CD4-positive, alpha-beta T cell treated with Interleukin-17A for 4 hours (primary cell): Measurements from ENCODE around the gene N4BP2.

Source experiments
- DNase-seq: peaks from one replicate; pipeline ENCODE4 v3.0.0-alpha.2; 2020; ENCODE audit warnings: mixed read lengths

The N4BP2 gene

GRCh38 chr4:40160258-40160657 lies 103.6 kb downstream of the N4BP2 start:
- no peak for DNase-seq

DNA sequence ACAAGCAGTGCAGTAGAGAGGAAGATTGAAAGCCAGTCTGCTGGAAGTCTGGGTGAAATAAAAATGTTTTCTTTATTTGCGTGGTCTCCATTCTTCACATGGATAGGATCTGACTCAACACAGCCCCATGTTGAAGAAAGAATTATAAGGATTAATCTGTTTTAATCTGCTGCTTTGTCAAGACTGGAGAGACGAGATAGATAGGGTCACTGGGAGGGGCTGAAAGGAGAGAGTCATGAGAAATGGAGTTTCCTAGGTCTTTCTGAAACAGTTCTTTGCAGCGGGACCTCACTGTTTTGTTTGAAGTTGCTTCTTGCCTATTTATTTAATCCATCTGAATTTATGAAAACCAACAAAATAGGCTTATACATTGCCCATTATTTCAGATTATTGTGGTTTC lies 107.8 kb downstream of the N4BP2 start:
- DNase-seq, result no peak

GRCh38 chr4:40165916-40166315 lies 109.3 kb downstream of the N4BP2 start:
- no peak for DNase-seq

DNA sequence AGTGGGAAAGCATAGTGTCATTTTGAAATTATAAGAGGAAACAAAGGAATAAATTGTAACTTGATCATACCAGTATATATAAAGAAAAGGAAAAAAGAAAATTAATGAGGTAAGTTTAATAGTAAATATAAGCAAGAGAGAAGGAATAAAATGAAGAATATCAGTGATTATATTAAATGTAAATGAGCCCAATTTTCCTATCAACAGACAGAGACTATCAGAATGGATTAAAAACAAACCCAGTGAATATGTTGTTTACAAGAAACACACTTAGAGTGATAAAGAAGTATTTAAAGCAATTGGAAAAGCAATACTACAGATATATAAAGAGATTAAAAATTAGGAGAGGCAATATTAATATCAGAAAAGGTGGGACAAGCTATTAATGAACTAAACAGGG lies 111.4 kb downstream of the N4BP2 start:
- DNase-seq, result no peak

DNA sequence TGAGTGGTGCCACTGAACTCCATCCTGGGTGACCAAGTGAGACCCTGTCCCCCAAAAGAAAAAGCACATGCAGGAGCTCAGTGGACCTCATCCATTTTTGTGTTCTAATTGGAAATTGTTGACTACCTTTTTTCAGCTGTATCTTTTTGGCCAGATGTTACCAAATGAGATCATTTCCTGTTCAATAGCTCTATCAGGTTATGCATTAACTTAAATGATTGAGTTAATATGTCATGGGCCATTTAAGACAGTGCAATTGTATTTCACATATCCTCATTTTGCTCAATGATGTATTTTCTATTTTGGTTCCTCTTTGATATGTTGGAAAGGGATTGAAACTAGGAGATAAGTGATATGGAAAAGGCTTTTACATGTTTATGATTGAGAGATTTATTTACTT lies 113.9 kb downstream of the N4BP2 start:
- no peak for DNase-seq

DNA sequence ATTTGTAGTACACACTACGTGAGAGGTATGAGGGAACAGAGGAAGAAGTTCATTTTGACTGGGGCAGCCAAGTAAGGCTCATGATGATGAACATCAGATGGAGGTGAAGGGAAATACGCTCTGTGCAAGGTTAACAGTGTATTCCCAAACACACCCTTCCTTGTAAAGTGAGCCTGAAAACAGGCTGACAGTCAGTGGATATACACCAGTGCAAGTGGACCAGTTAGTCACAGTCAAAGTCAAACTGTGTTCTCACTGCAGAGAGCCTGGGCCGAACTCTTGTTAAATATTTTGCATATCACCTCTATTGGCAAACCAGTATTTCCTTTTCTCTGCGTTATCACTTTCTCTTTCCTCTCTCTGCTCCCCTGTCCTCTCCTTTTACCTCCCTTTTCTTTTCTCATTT lies 116.8 kb downstream of the N4BP2 start:
- DNase-seq, result peak; percentile 25

- no peak for DNase-seq
Observed at GRCh38 chr4:40176602-40177001, 120.0 kb downstream of the N4BP2 start.

GRCh38 chr4:40177591-40177990 lies 120.9 kb downstream of the N4BP2 start:
- no peak for DNase-seq

DNA sequence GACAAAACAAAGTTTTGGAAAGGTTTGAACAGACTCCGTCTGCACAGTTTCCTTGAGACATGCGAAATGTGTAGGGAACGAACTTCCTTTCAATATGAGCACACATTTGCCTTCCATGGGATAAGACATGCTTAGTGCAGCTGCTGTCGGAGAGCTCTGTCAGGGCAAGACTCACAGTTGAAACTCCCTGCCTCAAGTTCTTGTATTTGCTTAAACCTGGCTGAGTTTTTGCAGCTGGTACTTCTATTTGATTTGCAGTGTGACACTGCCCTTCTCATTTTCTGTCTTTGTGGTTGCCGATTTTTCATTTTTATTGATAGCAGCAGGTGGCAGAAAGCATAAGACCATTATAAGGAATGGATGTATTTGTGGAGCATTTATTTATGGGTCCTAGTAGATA lies 122.0 kb downstream of the N4BP2 start:
- DNase-seq, result no peak

GRCh38 chr4:40179360-40179759 lies 122.7 kb downstream of the N4BP2 start:
- no peak for DNase-seq

DNA sequence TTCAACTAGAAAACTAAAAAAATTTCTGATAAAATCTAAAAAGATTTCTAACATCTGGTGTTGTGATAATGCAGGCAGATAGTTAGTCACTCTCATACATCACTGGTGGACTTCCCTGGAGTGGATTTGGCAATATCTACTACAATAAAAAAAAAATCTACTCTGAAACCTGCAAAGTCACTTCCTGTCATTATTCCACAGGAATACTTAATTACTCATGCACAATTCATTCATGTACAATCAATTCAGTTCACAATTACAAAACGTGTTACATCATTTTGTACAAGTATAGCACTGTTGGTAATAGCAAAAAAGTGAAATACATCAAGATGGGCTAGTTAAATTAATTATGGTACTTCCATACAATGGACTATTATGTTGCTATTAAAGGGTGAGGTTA lies 123.7 kb downstream of the N4BP2 start:
- DNase-seq, result no peak

GRCh38 chr4:40182001-40182400 lies 125.4 kb downstream of the N4BP2 start:
- no peak for DNase-seq

- DNase-seq, result no peak
Observed at GRCh38 chr4:40182954-40183353, 126.3 kb downstream of the N4BP2 start.

DNA sequence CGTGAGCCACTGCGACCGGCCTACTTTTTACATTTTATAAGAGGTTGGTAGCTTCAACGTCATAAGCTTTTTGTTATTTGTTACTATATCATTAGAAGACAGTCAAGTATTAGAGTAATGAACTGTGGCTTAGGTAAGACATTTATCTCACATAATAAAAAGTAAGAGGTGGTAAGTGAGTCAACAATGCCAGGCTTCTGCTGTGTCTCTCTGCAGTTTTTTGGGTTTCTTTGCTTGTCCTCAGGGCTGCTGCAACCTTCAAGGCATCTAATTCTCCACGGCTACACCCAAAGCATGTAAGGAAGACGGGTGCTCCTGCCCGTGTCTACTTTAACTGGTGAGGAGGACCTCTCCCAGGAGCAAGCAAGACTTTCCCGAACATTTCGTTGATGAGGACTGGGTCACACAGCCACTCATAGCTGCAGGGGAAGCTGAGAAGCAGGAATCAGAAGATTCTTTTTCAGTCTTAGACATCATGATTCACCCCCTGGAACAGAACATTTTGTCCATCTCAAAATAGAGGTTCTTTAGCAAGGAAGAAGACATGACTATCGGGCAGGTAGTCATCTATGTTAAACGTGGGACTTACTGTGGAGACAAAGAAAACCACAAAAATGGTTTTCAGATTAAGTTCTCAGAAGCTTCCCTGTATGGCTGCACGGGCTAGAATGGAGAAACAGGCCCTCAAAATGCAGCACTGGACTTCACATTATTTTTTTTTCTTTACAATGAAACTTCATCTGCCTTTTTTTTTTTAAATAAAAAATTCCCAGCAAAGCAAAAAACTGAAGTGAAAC lies 127.2 kb downstream of the N4BP2 start:
- DNase-seq, result no peak

DNA sequence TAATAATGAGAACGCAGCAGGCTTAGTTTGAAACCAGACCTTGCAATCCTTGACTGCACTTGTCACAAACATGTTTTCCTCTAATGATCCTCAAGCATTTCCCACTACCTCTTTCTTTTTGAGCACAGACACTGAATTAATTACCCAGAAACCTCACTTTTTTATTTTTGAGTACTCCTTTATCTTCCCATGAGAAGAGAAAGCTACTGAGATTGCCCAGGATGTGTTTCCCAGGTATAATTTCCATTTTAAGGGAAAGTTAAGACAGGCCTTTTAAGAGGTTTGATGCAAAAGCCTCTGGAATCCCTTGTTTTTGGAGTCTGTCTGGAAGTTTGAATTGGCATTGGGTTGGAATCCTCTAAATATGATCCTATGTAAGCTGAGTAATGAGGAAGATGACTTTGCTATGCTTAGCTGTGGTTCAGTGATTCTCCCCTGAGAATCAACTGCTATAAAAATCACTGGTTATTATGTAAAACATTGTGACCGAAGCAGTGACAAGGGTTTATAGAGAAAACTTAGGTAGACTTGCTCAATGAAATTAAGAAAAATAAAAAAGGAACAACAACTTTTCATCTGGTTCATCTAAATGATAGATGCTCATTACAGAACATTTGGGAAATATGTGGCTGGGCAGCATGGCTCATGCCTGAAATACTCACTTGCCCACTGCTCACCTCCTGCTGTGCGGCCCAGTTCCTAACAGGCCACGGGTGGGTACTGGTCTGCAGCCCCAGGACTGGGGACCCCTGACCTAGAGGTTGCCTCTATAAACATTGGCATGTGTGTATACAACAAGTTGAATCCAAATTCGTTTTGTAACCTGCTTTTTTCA lies 129.4 kb downstream of the N4BP2 start:
- no peak for DNase-seq

DNA sequence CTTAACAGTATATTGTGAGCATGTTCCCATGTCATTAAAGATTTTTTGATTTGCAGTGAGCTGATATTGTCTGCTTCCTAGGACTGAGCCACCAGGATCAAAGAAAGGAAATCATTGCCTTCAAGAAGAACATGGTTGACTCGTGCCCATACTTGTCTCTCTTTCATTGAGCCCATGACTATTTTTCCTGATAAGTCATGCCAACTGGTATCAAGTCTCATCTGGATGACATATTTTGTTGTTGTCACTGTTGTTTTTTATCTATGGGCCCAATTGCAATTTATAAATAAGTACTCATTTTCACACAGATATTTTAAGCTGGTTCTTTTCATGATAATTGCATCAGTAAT lies 130.0 kb downstream of the N4BP2 start:
- no peak for DNase-seq

GRCh38 chr4:40187386-40187906 lies 130.8 kb downstream of the N4BP2 start:
- DNase-seq, result no peak

- DNase-seq, result no peak
Observed at GRCh38 chr4:40190019-40190418, 133.4 kb downstream of the N4BP2 start.

GRCh38 chr4:40190465-40190864 lies 133.8 kb downstream of the N4BP2 start:
- DNase-seq, result no peak

DNA sequence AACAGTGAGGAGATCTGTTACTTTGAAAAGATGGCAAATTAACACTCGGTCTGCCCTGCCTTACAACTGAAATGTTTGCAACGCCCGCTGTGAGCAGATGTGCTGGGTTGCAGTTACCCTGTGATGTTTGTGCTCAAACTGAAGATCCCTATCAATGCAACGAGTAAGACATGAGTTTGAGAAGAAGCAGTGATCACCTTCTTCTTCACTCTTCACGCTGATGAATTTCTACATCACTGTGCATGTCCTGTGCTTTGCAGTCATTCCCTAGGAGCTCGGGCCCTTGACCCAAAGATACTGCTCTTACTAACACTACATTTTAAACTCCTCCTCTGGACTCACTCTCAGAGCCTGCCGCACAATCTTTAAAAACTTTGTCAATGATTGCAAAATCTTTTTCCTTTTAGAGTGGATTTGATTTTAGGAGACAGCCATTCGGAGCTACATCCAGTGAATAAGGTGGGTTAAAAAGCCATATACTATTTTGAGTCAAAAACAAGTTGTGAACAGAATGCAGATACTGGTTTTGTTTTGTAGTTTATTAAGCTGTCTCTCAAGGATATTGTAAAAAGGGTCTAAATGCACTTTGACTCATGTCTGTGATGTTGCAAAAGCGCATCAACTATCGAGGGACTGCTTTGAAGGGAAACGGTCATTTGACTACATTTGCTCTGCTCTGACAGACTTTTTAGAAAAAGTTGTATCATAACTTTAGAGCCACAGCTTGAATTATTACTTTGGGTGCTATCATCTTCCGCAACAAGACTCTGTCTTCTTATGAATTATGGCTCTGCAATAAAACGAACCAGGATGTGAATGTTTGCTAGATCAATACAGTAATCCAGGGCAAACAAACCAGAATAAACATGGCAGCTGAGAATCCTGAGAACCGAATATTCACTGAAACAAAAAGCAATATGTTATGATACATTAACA lies 134.5 kb downstream of the N4BP2 start:
- peak; percentile 58 for DNase-seq

DNA sequence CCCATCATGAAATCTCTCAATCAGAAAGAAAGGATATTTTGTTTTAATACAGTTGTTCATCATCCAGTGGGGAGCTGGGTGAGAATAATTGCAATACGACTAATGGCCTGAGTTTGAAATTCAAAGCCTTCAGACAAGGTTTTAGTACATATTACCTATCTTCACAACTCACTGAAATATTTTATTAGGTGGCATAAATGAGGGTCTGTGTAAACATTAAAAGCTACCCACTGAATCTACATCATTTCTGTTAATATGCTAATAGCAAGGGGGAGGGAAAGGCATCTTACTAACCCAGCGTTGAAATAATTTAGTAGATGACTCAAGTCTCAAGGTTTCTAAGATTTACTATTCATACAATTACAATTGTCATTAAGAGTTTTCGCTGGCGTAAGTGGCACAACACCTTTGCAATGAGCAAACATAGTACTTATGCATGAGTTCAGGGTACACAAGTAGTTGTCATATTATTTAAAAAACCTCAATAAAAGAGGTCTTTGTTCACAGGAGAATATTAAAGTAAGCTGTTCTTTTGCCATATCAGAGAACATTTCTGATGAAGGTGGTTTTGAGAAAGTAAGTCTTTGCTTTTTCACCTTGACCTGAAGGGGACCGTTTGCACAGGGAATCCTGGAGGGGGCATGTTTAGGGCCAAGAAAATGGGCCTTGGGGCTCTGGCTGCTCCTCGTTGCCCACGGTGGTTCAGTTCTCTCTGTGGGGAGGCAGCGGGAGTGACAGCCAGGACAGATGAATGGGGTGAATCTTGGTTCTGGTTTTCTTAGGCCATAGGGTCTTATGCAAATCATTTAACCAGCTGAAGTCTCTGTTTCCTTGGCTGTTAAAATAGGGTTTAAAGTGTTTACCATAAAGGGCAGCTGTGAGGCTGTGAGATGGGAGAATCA lies 135.7 kb downstream of the N4BP2 start:
- no peak for DNase-seq

GRCh38 chr4:40193016-40193571 lies 136.4 kb downstream of the N4BP2 start:
- peak; percentile 69 for DNase-seq
